Stimulated activated CD8-positive, alpha-beta memory T cell treated with anti-CD3 and anti-CD28 coated beads, Interleukin-4, amount 100 ng/mL, for 1 hour (primary cell): ENCODE data around the gene KCNH8.
"Not testable (repeated sequence)": the region's sequence is repeated elsewhere in the genome, so short reads cannot be mapped to it uniquely, and the experiment has no call there.

Source experiments
- DNase-seq, 2 donors: peaks; one replicate each; pipeline ENCODE4 v3.0.0-alpha.2; 2020; ENCODE audit warnings: low read depth in 2 of 2, low spot score in 1 of 2

Gene KCNH8

GRCh38 chr3:19147905-19148767 is at the start of gene KCNH8:
Gene KCNH8 (plus strand): TSS chr3:19148510. CDS start chr3:19148720, 210 bp downstream.
- no peak for DNase-seq

GRCh38 chr3:19102654-19103290 is 45.5 kb upstream of the KCNH8 start:
- DNase-seq: not testable (repeated sequence)

- no peak for DNase-seq
Observed at GRCh38 chr3:19103510-19103909, 44.8 kb upstream of the KCNH8 start.

- DNase-seq: no peak
Observed at GRCh38 chr3:19104459-19104858, 43.9 kb upstream of the KCNH8 start.

GRCh38 chr3:19105826-19106225 is 42.5 kb upstream of the KCNH8 start:
- DNase-seq: no peak

- DNase-seq: no peak
Observed at GRCh38 chr3:19106307-19106706, 42.0 kb upstream of the KCNH8 start.

- DNase-seq: no peak
Observed at GRCh38 chr3:19107719-19108118, 40.6 kb upstream of the KCNH8 start.

- no peak for DNase-seq
Observed at GRCh38 chr3:19110335-19110895, 37.9 kb upstream of the KCNH8 start.

- no peak for DNase-seq
Observed at GRCh38 chr3:19114461-19114860, 33.8 kb upstream of the KCNH8 start.

GRCh38 chr3:19116239-19116638 is 32.1 kb upstream of the KCNH8 start:
- DNase-seq: no peak

GRCh38 chr3:19124752-19125151 is 23.6 kb upstream of the KCNH8 start:
- no peak for DNase-seq

- DNase-seq: no peak
Observed at GRCh38 chr3:19139863-19140262, 8.4 kb upstream of the KCNH8 start.

GRCh38 chr3:19146685-19147650 is 1.3 kb upstream of the KCNH8 start:
- DNase-seq: peak; percentile 13 to 22

- DNase-seq: no peak
Observed at GRCh38 chr3:19148768-19149091, 420 bp downstream of the KCNH8 start.

GRCh38 chr3:19149368-19149767 is 1.1 kb downstream of the KCNH8 start:
- DNase-seq: no peak

GRCh38 chr3:19151171-19151570 is 2.9 kb downstream of the KCNH8 start:
- no peak for DNase-seq

GRCh38 chr3:19154693-19155250 is 6.5 kb downstream of the KCNH8 start:
- no peak for DNase-seq

GRCh38 chr3:19155375-19155774 is 7.1 kb downstream of the KCNH8 start:
- DNase-seq: no peak

- no peak for DNase-seq
Observed at GRCh38 chr3:19159966-19160635, 11.8 kb downstream of the KCNH8 start.

GRCh38 chr3:19165654-19166053 is 17.3 kb downstream of the KCNH8 start:
- DNase-seq: no peak
